SW 1271 (cell line): ENCODE measurements around the gene C2orf49.

ENCODE experiments used
- DNase-seq, 2 experiments: peaks; one replicate each; lab custom pipeline; 2025; lab: John Stamatoyannopoulos, UW

C2orf49 gene

GRCh38 chr2:105383432-105384166 lies 46.3 kb downstream of the C2orf49 start:
- DNase-seq, result no peak

GRCh38 chr2:105384216-105384615 lies 46.9 kb downstream of the C2orf49 start:
- DNase-seq, result no peak

- DNase-seq, result no peak
These were observed 47.5 kb downstream of the C2orf49 start for GRCh38 chr2:105384861-105385260.

GRCh38 chr2:105385731-105386540 lies 48.6 kb downstream of the C2orf49 start:
- DNase-seq, result no peak

GRCh38 chr2:105387225-105387624 lies 49.9 kb downstream of the C2orf49 start:
- no peak for DNase-seq

- DNase-seq, result no peak
These were observed 51.6 kb downstream of the C2orf49 start for GRCh38 chr2:105388971-105389381.

- no peak for DNase-seq
These were observed 53.1 kb downstream of the C2orf49 start for GRCh38 chr2:105390454-105390853.

GRCh38 chr2:105391058-105391627 lies 53.8 kb downstream of the C2orf49 start:
- DNase-seq, result peak in 1 of 2 experiments; percentile 15

- no peak for DNase-seq
These were observed 54.7 kb downstream of the C2orf49 start for GRCh38 chr2:105391763-105392662.

GRCh38 chr2:105393373-105394055 lies 56.2 kb downstream of the C2orf49 start:
- DNase-seq, result no peak

GRCh38 chr2:105394951-105395611 lies 57.7 kb downstream of the C2orf49 start:
- no peak for DNase-seq

GRCh38 chr2:105395691-105396090 lies 58.4 kb downstream of the C2orf49 start:
- DNase-seq, result no peak

GRCh38 chr2:105396254-105397024 lies 59.1 kb downstream of the C2orf49 start:
- DNase-seq, result peak; percentile 82 to 86

- DNase-seq, result no peak
These were observed 59.8 kb downstream of the C2orf49 start for GRCh38 chr2:105397025-105397722.

- no peak for DNase-seq
These were observed 60.6 kb downstream of the C2orf49 start for GRCh38 chr2:105397953-105398335.

- peak; percentile 21 to 50 for DNase-seq
These were observed 61.2 kb downstream of the C2orf49 start, which contains the start of gene FHL2 for GRCh38 chr2:105398336-105399206. Gene FHL2 (minus strand): TSS chr2:105399051. CDS start chr2:105386516, 12,535 bp downstream.
